ENCODE results near the gene AOPEP. TPM values are rescaled to one million over a fixed set of nuclear protein-coding genes. Genes with fewer than 3 reads are reported as not detected.

Gene AOPEP
- total and polyA plus RNA-seq, 9 of the 15 experiments (the other 6 are each of a cell fraction or from before 2014, with no cell fraction given) = 4.5 to 19.3 (median 13.5) TPM

GRCh38 chr9:95048225-95049087 lies 322.0 kb downstream of the AOPEP start (continued):
- TF ChIP-seq BCLAF1 (IDR thresholded peaks at IDR 0.05; ENCODE audit: borderline replicate concordance in 1 of 2, control insufficient read depth in 1 of 2, low read depth in 2 of 2, low read length in 1 of 2) (no peak), L3MBTL2 (IDR thresholded peaks at IDR 0.05) (peak; percentile 80), KAT8 (IDR thresholded peaks at IDR 0.05; ENCODE audit: low read depth) (no peak), E2F5 (CRISPR knock-in tag; IDR thresholded peaks at IDR 0.05) (no peak), MLX (CRISPR knock-in tag; conservative IDR thresholded peaks at IDR 0.05) (no peak), POLR3G (IDR thresholded peaks at IDR 0.05; ENCODE audit: extremely low read depth, insufficient read length, insufficient replicate concordance) (no peak), ELF2 (CRISPR knock-in tag; IDR thresholded peaks at IDR 0.05) (no peak), MCM5 (IDR thresholded peaks at IDR 0.05; ENCODE audit: low read depth) (no peak), ZNF41 (CRISPR knock-in tag; conservative IDR thresholded peaks at IDR 0.05) (no peak), HDAC6 (IDR thresholded peaks at IDR 0.05; ENCODE audit: low read depth, low read length) (no peak), ZNF134 (CRISPR knock-in tag; conservative IDR thresholded peaks at IDR 0.05) (no peak), ZBTB40 (IDR thresholded peaks at IDR 0.05) (0 out of 2 replicates have a peak, but pooled peaks have one; percentile 16), ZBTB40 (CRISPR knock-in tag; IDR thresholded peaks at IDR 0.05) (no peak)

Measured in K562 (cell line).